Thyroid gland (tissue), 4 donors: Measurements from ENCODE around the gene ACTL6B. TPM values are rescaled to one million over a fixed set of nuclear protein-coding genes. Genes with fewer than 3 reads are reported as not detected.

Experiments
- DNase-seq, 2 donors: peaks; one replicate each; pipeline ENCODE4 v3.0.0-alpha.2; 2019
- H3K27ac ChIP-seq, 3 donors: fragments of 200-600 bp; sonication (generic); 1 replicate in 2 of 3; 2 replicates in 1 of 3; pipeline ENCODE4 v1.5.1; 2016 to 2019; ENCODE audit warnings: mild to moderate bottlenecking in 1 of 3, moderate library complexity in 1 of 3
- H3K27me3 ChIP-seq: fragments of 200-600 bp; sonication (generic); one replicate; pipeline ENCODE4 v1.5.1; 2019
- H3K36me3 ChIP-seq, 2 donors: fragments of 200-600 bp; sonication (generic); one replicate each; pipeline ENCODE4 v1.5.1; 2016 to 2019
- H3K4me1 ChIP-seq, 2 donors: fragments of 200-600 bp; sonication (generic); one replicate each; pipeline ENCODE4 v1.5.1; 2017 to 2019
- H3K4me3 ChIP-seq, 3 donors: fragments of 200-600 bp; sonication (generic); replicated peaks in 1 of 3; 1 replicate in 2 of 3; 2 replicates in 1 of 3; pipeline ENCODE4 v1.5.1; 2016; ENCODE audit warnings: mild to moderate bottlenecking in 1 of 3
- H3K9me3 ChIP-seq: fragments of 200-600 bp; sonication (generic); one replicate; pipeline ENCODE4 v1.5.1; 2017
- POLR2A ChIP-seq, 2 donors: fragments of 450-650 bp; IDR thresholded peaks; one replicate each; pipeline ENCODE4 v1.6.1; 2017; ENCODE audit warnings: antibody characterized with exemption in 2 of 2, mild to moderate bottlenecking in 2 of 2, moderate library complexity in 1 of 2
- WGBS, 2 donors: methylation state at CpG; one replicate each; pipeline ENCODE4 v1.1.5; 2017; 5-methylcytosine and 5-hydroxymethylcytosine counted together
- intact Hi-C: fragments of 100-400 bp; cut with DNase I; formaldehyde crosslinking; loops from one replicate; pipeline ENCODE4 v1.15.1; 2023
- total RNA-seq, 4 donors: library from RNA; depleted of rRNA; stranded (reverse); fragments of >200 nt; gene quantifications; one replicate each; pipeline ENCODE4 v1.2.3, GENCODE V29; 2016
- TF ChIP-seq, protein P1 (sequence below), 6 experiments: fragments of 200-600 bp in 3 of 6; fragments of 450-650 bp in 3 of 6; sonication (generic) in 3 of 6; IDR thresholded peaks; one replicate each; pipeline ENCODE4 v1.5.1; 2016 to 2019; ENCODE audit warnings: antibody characterized with exemption in 6 of 6, mild to moderate bottlenecking in 2 of 6, inconsistent platforms in 1 of 6, moderate library complexity in 1 of 6

The ACTL6B gene
- total RNA-seq, 4 donors from 2014 or later, result 0.93 TPM; not detected in 3

DNA sequence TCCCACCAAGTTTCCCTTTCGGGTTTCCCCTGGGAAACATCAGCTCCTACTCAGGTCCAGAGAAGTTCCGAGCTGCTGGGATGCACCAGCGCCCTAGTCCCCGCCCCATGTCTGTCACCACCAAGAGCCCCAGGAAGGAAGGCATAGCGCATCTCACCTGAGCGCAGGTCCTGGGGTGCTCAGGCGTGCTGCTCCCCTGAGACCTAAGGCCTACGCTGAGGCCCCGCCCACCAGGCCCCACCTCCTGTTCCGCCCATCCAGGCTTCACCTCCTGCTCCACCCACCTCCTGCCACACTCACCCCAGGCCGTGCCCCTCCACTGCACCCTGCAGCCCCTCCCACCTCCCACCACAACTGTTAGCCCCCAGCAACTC is 13.7 kb downstream of the ACTL6B start:
- Histone ChIP-seq H3K4me1 (no peaks in the 10 kb centered on the region), H3K9me3 (no peaks in the 10 kb centered on the region), H3K4me3 (no peak overlapping the region), H3K27ac (no peak overlapping the region), H3K27me3 (no peaks in the 10 kb centered on the region), H3K36me3 (no peaks in the 10 kb centered on the region)
- WGBS, 2 donors, result 39 to 58% methylated on average over 8 to 11 of the region's 11 CpGs
- DNase-seq, result no peak
- TF ChIP-seq POLR2A (IDR thresholded peaks at IDR 0.05), result no peak
- TF ChIP-seq, protein P1, sequence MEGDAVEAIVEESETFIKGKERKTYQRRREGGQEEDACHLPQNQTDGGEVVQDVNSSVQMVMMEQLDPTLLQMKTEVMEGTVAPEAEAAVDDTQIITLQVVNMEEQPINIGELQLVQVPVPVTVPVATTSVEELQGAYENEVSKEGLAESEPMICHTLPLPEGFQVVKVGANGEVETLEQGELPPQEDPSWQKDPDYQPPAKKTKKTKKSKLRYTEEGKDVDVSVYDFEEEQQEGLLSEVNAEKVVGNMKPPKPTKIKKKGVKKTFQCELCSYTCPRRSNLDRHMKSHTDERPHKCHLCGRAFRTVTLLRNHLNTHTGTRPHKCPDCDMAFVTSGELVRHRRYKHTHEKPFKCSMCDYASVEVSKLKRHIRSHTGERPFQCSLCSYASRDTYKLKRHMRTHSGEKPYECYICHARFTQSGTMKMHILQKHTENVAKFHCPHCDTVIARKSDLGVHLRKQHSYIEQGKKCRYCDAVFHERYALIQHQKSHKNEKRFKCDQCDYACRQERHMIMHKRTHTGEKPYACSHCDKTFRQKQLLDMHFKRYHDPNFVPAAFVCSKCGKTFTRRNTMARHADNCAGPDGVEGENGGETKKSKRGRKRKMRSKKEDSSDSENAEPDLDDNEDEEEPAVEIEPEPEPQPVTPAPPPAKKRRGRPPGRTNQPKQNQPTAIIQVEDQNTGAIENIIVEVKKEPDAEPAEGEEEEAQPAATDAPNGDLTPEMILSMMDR (IDR thresholded peaks at IDR 0.05), result no peak
- intact Hi-C loops, result no loop called here

DNA sequence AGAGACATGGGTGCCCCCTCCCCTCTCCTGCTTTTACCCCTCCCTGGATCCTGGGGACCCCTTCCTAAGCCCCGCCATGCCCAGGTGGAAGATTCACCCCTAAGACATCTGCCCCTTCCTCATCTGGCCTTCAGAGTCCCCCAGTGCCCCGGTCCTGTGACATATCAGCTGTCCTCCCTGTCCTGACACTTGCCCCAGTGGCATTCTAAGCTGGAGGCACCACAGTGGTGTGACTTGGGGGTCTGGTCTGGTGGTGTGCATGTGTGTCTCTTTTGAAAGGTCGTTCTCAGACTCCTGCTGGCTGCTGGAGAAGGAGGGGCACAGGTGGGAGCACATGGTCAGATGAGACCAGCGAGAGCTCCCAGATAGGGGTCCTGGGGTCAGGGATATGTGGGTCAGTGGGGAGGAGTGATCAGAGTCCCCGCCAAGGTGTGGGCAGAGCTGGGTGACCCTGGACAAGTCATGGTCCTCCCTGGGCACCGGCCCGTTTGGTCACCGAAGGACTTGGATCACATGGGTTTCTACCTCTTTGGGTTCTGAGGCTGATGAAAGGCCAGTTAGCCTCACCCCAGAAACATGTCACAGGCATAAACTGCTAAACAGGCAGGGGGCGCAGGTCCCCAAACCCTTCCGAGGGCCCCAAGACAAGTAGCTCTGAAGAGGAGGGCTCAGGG is 14.3 kb downstream of the ACTL6B start:
- no peak overlapping the region for H3K27ac ChIP-seq
- H3K9me3 ChIP-seq, result no peaks in the 10 kb centered on the region
- no peak for TF ChIP-seq POLR2A (IDR thresholded peaks at IDR 0.05)
- TF ChIP-seq, protein P1 (IDR thresholded peaks at IDR 0.05), result no peak
- intact Hi-C loops, result no loop called here
- no peaks in the 10 kb centered on the region for H3K27me3 ChIP-seq
- H3K36me3 ChIP-seq, result no peaks in the 10 kb centered on the region
- no peaks in the 10 kb centered on the region for H3K4me1 ChIP-seq
- H3K4me3 ChIP-seq, result no peak overlapping the region
- WGBS, 2 donors, result 73 to 84% methylated on average over 10 of the region's 10 CpGs
- no peak for DNase-seq

DNA sequence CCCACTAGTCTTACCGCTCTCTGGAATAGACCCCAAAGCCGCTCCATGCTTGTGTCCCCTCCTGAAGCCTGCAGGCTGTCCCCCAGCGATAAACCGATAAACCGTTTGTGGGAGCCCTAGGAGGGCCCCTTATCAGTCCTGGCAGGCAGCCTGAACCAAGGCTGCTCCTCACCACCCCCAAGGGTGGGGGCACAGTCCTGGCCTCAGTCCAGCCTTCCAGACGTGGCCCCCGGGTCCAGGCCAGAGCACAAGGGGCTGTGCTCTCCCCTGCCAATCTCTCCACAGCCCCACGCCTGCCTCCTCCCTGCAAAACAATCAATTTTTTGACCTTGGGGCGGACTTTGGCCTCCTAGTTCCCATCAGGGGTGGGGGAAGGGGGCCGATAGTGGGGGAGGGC is 14.8 kb downstream of the ACTL6B start, which contains the start of gene TFR2:
TSS of gene TFR2 (minus strand) at position 90 of the 397 bp plus-strand sequence. CDS start at position 47, 43 bp downstream.
- Histone ChIP-seq H3K27ac (no peak within 1 kb of the TSS), H3K4me1 (no peaks in the 10 kb centered on the region), H3K27me3 (no peaks in the 10 kb centered on the region), H3K4me3 (no peak within 1 kb of the TSS), H3K36me3 (no peaks in the 10 kb centered on the region), H3K9me3 (no peaks in the 10 kb centered on the region)
- intact Hi-C loops, result no loop called here
- TF ChIP-seq POLR2A (IDR thresholded peaks at IDR 0.05), result no peak
- TF ChIP-seq, protein P1 (IDR thresholded peaks at IDR 0.05), result no peak
- 56 to 60% methylated on average over 10 of the region's 10 CpGs for WGBS, 2 donors
- no peak for DNase-seq

DNA sequence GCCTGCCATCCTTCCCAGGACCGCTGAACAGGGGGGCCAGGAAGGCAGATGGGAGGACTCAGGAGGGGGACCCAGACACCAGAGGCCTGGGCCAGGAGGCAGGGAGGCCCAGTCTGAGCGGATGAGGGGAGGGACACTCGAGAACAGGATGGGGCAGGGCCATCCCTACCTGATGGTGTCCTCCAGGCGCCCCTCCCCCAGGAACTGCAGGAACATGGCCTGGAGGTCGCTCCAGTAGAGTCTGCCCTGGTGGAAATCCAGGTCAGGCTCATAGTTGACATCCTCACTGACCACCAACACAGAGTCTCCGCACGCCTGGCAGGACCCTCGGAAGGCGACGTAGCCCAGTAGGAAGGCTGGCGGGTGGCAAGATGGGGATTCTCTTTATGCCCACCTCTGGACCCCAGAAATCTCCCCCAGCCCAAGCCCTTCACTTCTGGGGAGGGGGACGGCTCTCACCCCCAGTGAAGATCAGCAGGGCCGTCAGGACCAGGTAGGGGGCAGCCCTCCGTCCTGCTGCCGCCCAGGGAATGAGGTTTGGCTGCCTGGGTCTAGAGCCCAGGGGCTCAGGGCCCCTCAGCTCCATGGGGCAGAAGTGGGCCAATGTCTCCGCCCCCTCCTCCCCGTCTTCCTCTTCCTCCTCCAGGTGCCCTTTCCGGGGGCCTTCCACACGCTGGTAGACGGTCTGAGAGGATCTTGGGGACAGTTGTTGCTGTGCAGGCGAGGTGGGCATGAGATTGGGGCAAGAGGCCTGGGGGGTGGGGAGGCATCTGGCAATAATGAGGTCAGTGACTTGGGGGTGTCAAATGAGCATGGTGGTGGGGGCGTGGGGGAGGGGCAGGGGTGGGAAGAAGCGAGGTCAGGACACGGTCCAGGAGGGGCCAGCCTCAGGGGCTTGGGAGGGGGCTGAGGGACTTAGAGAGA is 15.5 kb downstream of the ACTL6B start:
- intact Hi-C loops, result no loop called here
- H3K4me1 ChIP-seq, result no peaks in the 10 kb centered on the region
- no peak for DNase-seq
- H3K9me3 ChIP-seq, result no peaks in the 10 kb centered on the region
- TF ChIP-seq POLR2A (IDR thresholded peaks at IDR 0.05), result no peak
- TF ChIP-seq, protein P1 (IDR thresholded peaks at IDR 0.05), result no peak
- H3K36me3 ChIP-seq, result no peaks in the 10 kb centered on the region
- no peak overlapping the region for H3K4me3 ChIP-seq
- WGBS, 2 donors, result 69 to 70% methylated on average over 17 to 19 of the region's 24 CpGs
- no peaks in the 10 kb centered on the region for H3K27me3 ChIP-seq
- H3K27ac ChIP-seq, result no peak overlapping the region
